CD4-positive, alpha-beta T cell treated with Interleukin-6 at 100 ng/mL for 8 hours (primary cell): ENCODE measurements around the gene DENND5B.
"Not testable (repeated sequence)": the region's sequence is repeated elsewhere in the genome, so short reads cannot be mapped to it uniquely, and the experiment has no call there.

Experiments used
- DNase-seq: peaks from one replicate; pipeline ENCODE4 v3.0.0-alpha.2; 2020; ENCODE audit warnings: mixed read lengths, low spot score

Gene DENND5B

GRCh38 chr12:31591380-31591901 lies 505 bp upstream of the DENND5B start:
- no peak for DNase-seq

DNA sequence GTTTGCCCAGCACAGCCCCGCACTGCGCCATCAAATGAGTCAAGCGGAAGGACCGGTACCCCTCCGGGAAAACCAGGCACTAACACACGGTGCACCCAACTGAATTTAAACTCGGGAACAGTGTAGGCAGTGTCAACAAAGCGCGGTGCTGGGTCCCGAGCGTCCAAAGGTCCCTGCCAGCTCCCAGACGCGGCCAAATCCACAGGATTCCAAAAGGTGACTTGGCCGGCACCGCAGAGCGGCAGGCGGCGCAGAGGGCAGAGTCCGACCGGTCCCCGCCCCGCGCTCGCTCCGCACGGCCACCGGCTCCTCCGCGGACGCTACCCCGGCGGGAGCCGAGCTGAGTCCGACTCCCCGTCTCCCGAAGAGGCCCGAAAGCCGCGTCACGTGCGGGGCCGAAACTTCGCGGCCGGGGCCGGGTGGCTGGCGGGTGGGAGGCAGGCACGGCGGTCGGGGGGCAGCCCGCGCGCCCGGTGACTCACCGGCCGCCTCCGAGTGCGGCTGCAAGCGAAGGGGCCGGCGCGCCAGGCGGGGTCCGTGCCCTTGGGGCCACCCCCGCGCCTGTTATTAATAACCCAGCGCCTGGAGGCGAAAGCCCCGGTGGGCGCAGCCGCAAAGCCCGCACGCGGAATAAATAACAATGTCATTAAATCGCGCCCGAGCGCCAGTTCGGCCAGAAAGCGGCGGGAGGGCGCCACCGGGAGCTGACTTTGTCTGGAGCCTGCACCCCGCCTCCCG lies 863 bp downstream of the DENND5B start:
- DNase-seq = no peak

DNA sequence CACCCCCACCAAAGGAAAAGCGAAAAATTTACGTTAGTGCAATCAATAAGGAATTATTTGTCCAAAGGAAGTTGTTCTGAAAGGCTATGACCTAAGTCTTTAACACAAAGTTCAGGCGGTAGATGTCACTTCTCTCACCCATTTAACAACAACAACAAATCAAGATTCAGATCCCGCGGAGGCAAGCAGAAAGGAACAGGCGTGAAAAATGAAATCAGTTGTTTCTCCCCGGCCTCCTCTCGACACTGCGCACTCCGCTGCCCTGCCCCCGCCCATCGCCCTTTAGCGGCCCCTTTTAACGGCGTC lies 1.4 kb downstream of the DENND5B start:
- DNase-seq = no peak

DNA sequence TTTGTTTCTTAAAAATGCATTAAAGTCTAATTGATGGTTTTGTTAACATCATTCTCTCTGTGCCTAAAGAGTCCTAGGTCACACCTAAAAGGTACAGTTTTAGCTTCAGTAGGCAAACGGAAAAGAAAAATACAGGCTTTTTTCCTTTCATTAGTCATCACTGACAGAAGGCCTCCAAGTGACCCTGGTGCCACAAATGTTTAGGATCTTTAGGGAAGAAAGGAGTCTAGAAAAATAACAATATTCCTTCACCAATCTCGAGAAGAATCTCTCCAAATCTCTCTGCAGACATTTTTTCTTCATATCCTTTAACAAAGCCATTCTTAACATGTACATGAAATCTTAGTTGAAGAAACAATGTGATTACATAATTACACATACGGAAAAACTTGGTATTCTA lies 2.0 kb downstream of the DENND5B start:
- DNase-seq = no peak

GRCh38 chr12:31586728-31587127 lies 4.2 kb downstream of the DENND5B start:
- DNase-seq = no peak

GRCh38 chr12:31585895-31586294 lies 5.0 kb downstream of the DENND5B start:
- no peak for DNase-seq

DNA sequence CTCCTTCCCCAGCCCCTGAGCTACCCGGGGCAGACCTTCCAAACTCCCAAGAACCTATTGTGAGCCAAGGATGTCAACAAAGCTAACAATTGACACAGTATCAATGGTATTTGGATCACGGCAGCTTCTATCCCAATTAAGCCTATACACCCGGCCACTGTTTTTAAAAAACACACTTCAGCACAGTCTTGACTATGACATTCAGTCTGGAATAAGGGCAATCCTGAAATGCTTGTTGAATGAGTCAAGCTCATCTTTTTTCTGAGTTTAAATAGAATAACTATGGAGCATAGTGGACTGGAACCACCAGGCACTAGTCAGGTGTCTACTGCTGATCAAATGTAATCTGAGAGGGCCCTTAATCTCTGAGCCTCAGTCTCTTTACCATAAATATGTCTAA lies 5.7 kb downstream of the DENND5B start:
- no peak for DNase-seq

- no peak for DNase-seq
Observed at GRCh38 chr12:31584782-31585181, 6.2 kb downstream of the DENND5B start.

GRCh38 chr12:31583878-31584277 lies 7.1 kb downstream of the DENND5B start:
- no peak for DNase-seq

DNA sequence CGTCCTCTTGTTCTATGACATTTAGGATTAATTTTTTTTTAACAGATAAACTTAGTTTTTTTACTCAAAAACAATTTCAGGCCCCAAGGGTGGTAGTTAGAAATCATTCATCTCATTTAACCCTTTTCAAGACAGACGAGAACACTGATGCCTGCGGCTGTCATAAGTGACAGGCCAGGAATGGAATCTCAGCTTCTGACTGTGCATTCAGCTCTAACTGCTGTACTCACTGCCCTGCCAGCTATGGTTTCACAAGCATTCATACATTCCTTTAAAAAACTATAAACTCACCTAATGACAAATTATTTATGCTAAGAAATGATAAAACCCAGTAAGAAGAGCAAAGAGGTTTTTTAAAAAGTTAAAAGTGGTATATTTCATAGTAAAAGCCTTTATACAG lies 8.8 kb downstream of the DENND5B start:
- DNase-seq = no peak

DNA sequence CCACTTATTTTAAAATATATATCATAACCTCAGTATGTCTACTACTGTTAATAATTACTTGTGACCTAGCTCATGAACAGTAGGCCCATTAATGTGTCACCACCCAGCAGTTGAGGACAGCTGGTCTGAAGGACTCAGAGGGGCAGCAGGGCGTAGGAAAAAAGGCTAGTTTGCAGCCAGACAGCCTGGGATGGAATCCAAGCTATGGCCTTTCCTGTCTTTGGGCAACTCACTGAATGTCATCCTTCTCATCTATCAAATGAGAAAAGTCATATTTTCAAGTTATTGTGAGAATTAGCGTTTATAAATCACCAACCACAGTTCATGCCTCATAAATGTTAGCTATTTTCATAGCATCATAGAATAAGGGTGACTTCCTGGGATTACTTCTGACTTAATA lies 12.3 kb downstream of the DENND5B start:
- DNase-seq = no peak

- DNase-seq = no peak
Observed at GRCh38 chr12:31574803-31575575, 15.9 kb downstream of the DENND5B start.

DNA sequence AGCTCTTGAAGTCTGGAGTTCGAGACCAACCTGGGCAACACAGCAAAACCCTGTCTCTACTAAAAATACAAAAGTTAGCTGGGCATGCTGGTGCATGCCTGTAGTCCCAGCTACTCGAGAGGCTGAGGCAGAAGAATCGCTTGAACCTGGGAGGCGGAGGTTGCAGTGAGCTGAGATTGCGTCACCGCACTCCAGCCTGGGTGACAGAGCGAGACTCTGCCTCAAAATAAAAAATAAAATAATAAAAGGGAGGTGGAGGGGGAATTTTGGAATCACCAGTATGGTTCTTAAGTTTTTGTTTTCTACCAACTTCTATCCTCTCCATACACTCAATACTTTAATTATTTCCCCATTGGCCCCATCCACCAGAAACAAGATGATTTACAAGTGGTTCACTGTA lies 16.6 kb downstream of the DENND5B start:
- DNase-seq = not testable (repeated sequence)

DNA sequence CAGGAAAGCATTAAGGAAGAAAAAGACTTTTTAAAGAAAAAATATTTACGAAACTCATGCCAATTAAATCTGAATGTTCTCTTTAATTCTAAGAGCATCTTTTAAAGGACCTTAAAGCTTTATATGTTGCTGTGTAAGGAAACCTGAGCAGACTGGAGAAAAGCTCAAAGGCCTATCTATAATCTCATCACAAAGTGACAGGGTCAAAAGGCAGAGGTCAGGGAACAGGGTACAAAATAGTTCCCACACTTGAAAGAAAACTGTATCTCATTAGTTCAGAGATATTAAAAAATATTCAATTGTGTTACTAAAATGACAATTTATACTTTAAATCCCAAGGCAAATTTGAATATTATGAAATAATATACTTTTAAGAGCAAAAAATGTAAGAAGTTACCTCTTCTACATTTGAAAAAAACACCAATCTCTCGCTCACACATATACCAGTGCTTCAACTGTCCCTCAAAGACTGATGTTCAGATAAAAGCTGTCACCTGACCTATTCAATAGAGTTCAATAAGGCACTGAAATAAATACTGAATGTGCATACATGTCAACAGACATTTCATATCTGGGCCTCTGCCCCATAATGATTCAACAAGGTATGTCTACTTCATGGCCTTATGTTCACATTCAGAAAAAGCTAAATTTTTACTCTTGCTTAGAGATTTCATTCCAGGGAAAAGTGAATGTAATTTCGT lies 17.9 kb downstream of the DENND5B start:
- DNase-seq = no peak

- no peak for DNase-seq
Observed at GRCh38 chr12:31570880-31571279, 20.1 kb downstream of the DENND5B start.

DNA sequence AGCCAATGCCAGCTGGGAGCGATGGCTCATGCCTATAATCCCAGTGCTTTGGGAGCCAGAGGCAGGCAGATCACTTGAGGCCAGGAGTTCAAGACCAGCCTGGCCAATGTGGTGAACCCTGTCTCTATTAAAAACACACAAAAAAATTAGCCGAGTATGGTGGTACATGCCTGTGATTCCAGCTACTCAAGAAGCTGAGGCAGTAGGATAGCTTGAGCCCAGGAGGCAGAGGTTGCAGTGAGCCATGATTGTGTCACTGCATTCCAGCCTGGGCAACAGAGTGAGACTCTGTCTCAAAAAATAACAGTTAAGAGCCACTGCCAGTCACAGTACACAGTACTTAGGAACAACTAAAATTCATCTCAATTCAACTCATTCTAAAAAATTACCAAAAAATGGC lies 21.4 kb downstream of the DENND5B start:
- not testable (repeated sequence) for DNase-seq

DNA sequence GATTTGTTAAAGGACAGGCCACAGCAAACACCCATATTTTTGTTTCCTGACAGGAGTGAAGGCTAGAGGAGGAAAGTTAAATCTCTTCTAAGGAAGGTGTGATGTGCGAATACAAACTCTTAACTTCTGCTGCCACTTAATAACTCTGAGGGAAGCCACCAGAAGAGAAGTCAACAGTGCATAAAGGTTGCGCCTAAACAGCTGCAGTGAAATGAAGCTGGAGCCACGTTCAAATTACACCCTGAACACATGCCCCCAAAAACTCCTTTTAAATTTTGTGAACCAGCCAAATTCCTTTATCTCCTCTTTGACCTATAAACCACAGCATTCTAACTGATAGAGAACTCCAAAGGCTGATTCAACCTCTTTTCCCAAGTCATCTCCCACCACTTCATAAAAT lies 22.4 kb downstream of the DENND5B start:
- DNase-seq = no peak

DNA sequence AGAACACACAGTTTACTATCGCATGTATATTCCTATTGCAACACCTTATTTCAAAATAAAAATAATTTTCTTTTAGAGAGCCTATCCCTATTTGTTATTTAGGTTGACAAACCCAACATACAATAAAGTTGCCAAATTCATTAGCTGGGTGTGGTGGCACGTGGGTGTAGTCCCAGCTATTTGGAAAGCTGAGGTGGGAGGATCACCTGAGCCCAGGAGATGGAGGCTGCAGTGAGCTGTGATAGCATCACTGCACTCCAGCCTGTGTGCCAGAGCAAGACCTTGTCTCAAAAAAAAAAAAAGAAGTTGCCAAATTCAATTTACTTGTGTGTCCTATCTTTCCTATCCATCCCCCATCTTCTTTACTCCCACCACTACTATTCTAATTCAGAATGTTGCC lies 23.9 kb downstream of the DENND5B start:
- DNase-seq = no peak

DNA sequence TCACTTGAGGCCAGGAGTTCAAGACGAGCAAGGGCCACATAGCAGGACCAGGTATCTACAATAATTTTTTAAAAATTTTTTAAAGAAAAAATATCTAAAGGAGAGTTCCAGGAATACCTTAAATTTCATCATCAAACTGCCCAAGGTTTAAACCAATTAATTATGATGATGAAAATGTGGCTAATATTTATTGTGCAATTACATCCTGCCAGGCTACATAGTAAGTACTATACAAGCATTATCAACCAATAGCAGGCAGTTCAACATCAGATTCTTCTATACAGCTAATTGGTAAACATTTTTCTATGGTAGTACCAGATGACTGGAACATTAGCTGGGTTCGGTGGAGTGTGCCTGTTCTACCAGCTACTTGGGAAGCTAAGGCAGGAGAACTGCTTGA lies 24.4 kb downstream of the DENND5B start:
- no peak for DNase-seq

GRCh38 chr12:31562594-31563328 lies 28.2 kb downstream of the DENND5B start:
- no peak for DNase-seq

GRCh38 chr12:31560516-31560915 lies 30.4 kb downstream of the DENND5B start:
- DNase-seq = no peak

- DNase-seq = no peak
Observed at GRCh38 chr12:31558521-31558920, 32.4 kb downstream of the DENND5B start.
